Breast epithelium (tissue), 3 donors: ENCODE results near the gene DR1.

Source experiments
- CTCF ChIP-seq, 3 donors: fragments of 450-650 bp; IDR thresholded peaks; one replicate each; pipeline ENCODE4 v1.5.1; 2016 to 2017; ENCODE audit warnings: antibody characterized with exemption in 3 of 3, mild to moderate bottlenecking in 3 of 3, moderate library complexity in 3 of 3
- POLR2A ChIP-seq: fragments of 450-650 bp; IDR thresholded peaks from one replicate; pipeline ENCODE4 v1.6.1; 2016; ENCODE audit warnings: antibody characterized with exemption, mild to moderate bottlenecking, moderate library complexity

- TF ChIP-seq CTCF (IDR thresholded peaks at IDR 0.05): no peak
- no peak for TF ChIP-seq POLR2A
Measured at GRCh38 chr1:93344886-93345632, 648 bp upstream of the DR1 start.
